ENCODE measurements around the gene OR9G1. TPM values are rescaled to one million over a fixed set of nuclear protein-coding genes. Genes with fewer than 3 reads are reported as not detected.

OR9G1 gene
- total RNA-seq, 1 donor from 2014 or later: not detected

Small RNA genes lying within 50 kb of the gene (small RNA-seq; reads per million reads assigned to genes)
- gene AP001803.1 (ENCODE audit: low replicate concordance): not detected
- gene AP004245.1 (ENCODE audit: low replicate concordance): not detected
- not detected for gene MIR6128 (ENCODE audit: low replicate concordance)

Other genes starting within 250 kb of the OR9G1 start
- not detected for gene OR5M3, start 225.7 kb upstream of the OR9G1 start, total RNA-seq
- not detected for gene OR5M8, start 207.7 kb upstream of the OR9G1 start, total RNA-seq
- gene OR5M11, start 155.8 kb upstream of the OR9G1 start, total RNA-seq: not detected
- gene OR5M10, start 121.4 kb upstream of the OR9G1 start, total RNA-seq: not detected
- gene OR5M1, start 84.2 kb upstream of the OR9G1 start, total RNA-seq: not detected
- not detected for gene OR5AP2, start 56.7 kb upstream of the OR9G1 start, total RNA-seq
- not detected for gene OR5AR1, start 35.4 kb upstream of the OR9G1 start, total RNA-seq
- not detected for gene OR9G4, start 49.6 kb downstream of the OR9G1 start, total RNA-seq